NCI-H1417 (cell line): ENCODE results near the gene TRIP6.
"Not testable (repeated sequence)": the region's sequence is repeated elsewhere in the genome, so short reads cannot be mapped to it uniquely, and the experiment has no call there.

Experiments
- DNase-seq, 3 experiments: peaks; one replicate each; lab custom pipeline; 2025; lab: John Stamatoyannopoulos, UW

Gene TRIP6

DNA sequence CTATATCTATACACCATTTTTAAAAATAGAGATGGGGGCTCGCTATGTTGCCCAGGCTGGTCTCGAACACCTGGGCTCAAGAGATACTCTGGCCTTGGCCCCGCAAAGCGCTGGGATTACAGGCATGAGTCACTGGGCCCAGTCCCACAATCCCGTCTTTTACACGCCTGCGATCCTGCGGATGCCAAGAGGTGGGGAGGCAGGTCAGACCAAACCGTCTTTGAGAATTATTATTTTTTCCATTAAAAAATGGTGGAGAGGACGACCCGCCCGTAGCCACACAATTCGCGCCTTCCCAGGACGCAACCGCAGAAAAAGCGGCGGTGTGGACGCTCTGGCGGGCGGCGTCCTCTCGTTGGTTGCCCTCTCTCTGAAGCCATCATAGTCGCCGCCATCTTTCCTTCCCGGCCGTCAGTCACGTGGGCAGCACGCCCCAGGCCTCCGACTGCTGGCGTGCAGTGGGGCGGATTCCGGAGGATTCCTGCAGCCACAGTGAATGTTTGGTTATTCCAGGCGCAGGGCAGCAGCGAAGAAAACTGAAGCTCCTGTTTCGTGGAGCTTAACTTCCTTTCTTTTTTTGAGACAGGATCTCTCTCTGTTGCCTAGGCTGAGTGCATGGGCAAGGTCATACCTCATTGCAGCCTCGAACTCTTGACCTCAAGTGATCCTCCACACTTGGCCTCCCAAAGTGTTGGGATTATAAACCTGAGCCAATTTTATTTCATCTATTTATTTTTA, 29.9 kb upstream of the TRIP6 start:
- DNase-seq, result peak; percentile 91 to 96 (median 96)

DNA sequence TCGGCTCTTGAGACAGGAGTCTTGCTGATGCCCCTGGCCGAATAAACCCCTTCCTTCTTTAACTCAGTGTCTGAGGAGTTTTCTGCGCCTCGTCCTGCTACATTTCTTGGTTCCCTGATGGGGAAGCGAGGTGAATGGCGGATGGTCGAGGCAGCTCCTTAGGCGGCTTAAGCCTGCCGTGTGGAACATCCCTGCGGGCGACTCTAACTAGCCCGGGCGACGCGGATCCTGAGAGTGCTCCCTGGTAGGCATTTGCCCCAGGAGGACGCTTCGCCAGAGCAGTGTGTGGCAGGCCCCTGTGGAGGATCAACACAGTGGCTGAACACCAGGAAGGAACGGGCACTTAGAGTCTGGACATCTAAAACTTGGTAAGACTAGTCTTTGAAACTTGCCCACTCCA, 27.8 kb upstream of the TRIP6 start:
- no peak for DNase-seq

DNA sequence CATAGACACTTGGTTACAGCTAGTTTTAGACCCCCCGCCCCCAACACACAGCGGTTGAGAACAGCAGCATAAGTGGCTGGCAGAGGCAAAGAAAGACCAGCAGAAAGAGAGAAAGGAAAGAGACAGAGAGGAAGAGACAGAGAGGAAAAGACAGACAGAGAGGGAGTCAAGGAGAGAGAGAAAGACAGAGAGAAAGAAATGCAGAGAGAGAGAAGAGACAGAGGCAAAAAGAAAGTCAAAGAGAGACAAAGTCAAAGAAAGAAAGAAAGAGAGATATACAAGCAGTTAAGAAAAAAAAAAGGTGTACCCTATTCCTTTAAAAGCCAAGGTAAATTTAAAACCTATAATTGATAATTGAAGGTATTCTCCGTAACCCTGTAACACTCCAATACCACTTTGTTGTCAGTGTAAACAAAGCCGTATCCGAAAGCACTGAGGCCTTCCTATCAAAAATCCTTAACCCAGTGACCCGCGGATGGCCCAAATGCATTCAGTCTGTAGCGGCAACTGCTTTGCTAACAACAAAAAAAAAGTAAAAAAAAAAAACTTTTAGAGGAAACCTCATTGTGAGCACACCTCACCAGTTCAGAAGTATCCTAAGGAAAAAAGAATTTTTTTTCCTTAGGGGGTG, 26.6 kb upstream of the TRIP6 start:
- peak in 1 of 3 experiments; percentile 19 for DNase-seq

DNA sequence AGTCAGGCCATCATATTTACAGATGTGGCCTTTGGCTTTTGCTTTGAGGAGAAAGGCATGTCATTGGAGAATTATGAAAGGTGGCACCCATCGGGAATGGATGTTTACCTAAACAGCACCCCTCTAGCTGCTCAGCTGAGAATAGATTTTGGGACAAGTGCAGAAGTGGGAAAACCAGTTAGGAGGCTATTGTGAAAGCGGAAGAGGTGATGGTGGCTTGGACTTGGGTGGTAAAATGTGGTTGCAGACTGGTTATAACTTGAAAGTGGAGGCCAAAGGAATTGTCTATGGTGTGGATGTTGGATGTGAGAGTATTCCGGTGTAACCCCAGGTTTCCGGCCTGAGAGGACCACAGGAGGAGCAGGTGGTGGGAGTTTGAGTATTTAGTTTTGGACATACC, 19.8 kb upstream of the TRIP6 start:
- no peak for DNase-seq

DNA sequence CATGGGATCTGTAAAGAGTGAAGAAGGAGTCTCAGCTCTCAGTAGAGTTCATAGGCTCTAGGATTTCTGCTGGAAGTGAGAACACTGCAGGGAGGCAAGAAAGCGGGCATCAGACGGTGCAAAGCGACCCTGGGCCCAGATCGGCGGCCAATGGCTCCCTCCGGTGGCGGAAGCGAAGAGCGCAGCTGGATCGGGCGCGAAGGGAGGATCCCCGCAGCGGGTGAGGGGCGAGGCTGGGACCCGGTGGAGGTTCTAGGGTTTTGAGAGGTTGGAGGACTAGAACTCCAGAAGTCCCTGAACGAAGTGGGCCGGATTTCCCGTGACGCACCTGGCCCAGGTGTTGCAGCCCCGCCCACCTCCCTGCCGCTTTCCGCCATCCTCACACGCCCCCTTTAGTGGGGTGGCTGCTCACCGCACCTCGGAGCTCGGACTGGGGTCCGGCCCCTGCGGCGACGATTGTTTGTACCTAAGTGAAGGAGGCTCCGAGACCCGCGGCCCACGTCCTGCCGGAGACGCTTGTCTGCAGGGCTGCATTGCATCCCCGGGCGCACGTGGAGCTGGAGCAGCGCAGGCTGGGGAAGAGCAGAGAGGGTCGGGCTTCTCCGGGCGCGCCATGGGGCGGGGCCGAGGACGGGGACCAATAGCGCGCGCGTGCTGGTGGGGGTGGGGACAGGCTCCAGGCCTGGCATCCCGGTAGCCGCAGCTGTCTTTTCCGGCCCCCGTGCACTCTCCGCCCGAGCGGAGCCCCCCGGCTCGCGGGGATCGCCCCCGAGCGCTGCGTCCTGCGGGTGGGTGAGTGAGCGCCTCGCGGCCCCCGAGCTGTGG, 14.9 kb upstream of the TRIP6 start, which contains the start of gene SLC12A9:
Gene SLC12A9, plus strand, starts transcription at position 666 of the 825 bp plus-strand sequence. CDS start 1,485 bp downstream, outside the sequence.
- peak; percentile 93 to 96 (median 95) for DNase-seq

DNA sequence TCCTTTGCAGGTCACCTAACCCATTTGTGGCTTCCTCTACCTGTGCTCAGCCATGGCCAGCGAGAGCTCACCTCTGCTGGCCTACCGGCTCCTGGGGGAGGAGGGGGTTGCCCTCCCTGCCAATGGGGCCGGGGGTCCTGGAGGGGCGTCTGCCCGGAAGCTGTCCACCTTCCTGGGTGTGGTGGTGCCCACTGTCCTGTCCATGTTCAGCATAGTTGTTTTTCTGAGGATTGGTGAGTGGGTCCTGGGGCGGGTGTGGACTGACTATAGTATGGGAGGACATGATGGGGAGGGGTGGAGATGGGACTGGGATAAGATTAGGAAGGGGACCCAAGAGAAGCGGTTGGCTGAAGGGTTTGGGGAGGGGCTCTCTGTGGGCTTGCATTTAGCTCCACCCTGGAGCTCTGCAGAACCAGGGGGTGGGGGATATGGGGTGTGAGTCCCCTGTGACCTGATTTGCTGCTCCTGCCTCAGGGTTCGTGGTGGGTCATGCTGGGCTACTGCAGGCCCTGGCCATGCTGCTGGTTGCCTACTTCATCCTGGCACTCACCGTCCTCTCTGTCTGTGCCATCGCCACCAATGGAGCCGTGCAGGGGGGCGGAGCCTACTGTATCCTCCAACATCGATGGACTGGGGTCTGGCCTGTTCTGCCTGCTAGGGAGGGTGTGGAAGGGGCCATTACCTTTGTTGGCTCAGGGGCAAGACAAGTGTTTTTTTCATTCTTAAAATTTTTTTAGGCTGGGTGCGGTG, 12.9 kb upstream of the TRIP6 start:
- no peak for DNase-seq

DNA sequence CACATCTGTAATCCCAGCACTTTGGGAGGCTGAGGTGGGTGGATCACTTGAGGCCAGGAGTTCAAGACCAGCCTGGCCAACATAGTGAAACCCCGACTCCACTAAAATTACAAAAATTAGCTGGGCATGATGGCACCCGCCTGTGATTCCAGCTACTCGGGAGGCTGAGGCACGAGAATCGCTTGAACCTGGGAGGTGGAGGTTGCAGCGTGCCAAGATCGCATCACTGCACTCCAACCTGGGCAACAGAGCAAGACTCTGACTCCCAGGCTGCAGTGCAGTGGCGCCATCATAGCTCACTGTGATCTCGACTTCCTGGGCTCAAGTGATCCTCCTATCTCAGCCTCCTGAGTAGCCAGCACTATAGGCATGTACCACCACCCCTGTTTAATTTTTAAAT, 12.3 kb upstream of the TRIP6 start:
- not testable (repeated sequence) for DNase-seq

DNA sequence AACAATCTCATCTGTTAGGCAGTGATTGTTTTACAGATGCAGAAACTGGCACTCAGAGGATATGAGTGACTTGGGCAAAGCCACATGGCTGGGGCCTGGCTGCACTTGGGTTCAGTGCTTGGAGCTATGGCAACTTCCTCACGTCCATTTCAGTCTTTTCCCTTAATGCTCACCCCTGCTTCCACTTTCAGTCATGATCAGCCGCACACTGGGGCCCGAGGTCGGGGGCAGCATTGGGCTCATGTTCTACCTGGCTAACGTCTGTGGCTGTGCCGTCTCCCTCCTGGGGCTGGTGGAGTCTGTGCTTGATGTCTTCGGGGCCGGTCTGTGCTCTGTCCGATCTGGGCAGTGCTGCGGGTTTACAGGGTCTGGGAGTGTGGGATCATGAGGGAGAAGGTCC, 11.7 kb upstream of the TRIP6 start:
- DNase-seq, result no peak

DNA sequence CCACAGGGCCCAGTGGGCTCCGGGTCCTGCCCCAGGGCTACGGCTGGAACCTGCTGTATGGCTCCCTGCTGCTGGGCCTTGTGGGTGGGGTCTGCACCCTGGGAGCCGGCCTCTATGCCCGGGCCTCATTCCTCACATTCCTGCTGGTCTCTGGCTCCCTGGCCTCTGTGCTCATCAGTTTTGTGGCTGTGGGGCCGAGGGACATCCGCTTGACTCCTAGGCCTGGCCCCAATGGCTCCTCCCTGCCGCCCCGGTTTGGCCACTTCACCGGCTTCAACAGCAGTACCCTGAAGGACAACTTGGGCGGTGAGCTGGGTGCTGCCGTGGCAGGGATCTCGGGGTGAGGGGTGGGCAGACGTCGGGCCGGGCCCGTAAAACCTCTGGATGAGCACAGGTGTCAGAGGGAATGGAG, 10.3 kb upstream of the TRIP6 start:
- no peak for DNase-seq

DNA sequence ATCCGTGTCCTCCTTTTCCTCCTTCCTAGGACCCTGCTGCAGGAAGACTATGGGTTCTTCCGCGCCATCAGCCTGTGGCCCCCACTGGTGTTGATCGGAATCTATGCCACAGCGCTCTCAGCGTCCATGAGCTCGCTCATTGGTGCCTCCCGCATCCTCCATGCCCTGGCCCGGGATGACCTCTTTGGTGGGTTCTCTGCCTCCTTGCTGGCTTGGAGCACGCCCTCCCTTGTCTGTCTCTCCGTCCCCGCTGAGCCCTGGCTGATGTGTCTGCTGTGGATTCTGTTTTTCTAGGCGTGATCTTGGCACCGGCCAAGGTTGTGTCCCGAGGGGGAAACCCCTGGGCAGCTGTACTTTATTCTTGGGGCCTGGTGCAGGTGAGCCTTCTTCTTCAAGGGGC, 7.3 kb upstream of the TRIP6 start:
- DNase-seq, result no peak

DNA sequence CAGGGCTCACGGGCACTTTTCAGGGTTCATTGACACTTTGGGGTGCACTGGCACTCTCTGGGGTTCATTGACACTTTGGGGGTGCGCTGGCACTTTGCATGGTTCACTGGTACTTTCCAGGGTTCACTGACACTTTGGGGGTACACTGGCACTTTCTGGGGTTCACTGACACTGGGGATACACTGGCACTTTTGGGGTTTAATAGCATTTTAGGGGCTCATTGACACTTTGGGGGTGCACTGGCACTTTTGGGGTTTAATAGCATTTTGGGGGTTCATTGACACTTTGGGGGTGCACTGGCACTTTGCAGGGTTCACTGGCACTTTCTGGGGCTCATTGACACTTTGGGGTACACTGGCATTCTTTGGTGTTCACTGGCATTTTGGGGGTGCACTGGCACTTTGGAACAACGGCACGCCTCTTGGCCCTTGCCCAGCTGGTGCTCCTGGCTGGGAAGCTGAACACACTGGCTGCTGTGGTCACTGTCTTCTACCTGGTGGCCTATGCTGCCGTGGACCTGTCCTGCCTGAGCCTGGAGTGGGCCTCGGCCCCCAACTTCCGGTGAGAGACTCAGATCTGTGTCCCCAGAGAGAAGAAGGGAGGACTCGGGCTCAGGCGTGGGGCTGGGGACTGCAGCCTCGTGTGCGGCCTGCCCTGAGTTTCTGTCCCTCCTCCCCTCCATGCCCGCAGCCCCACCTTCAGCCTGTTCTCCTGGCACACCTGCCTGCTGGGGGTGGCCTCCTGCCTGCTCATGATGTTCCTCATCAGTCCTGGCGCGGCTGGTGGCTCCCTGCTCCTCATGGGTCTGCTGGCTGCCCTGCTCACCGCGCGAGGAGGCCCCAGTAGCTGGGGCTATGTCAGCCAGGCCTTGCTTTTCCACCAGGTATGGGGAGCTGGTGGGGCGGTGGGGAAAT, 6.2 kb upstream of the TRIP6 start:
- DNase-seq, result no peak

DNA sequence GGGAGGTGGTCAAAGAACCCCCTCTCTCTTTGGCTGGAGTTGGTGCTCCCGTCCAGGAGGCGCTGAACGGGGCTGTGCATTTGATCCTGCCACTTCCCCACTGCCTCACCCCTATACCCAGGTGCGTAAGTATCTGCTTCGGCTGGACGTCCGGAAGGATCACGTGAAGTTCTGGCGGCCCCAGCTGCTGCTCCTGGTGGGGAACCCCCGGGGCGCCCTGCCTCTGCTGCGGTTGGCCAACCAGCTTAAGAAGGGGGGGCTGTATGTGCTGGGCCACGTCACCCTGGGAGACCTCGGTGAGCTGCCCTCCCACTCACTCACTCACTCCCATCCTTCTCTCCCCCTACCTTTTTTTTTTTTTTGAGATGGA, 5.6 kb upstream of the TRIP6 start:
- no peak for DNase-seq

DNA sequence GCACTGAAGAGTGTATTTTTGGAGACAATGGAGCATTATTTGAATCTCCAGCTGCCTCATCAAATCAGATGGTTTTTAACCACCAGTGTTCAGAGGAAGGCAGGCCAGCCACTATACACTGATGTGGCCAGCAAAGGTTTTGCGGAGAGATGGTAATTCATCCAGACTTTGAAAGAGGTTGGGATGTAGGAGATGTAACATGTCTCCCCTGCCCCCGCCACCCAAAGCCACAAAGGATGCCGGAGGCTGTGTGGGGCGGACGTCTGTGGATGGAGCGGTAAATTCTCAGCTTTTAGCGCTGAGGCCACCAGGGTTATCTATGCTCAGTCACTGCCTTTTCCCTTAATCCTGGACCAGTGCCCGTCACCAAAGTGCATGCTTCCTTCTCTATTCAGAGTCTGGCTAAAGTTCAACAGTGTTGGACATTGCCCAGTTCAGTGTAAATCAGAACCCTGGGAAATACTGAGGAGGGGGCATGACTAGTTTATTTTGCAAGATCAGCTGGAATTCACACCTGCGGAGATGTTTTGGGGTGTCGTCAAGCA, 3.7 kb upstream of the TRIP6 start:
- DNase-seq, result no peak

DNA sequence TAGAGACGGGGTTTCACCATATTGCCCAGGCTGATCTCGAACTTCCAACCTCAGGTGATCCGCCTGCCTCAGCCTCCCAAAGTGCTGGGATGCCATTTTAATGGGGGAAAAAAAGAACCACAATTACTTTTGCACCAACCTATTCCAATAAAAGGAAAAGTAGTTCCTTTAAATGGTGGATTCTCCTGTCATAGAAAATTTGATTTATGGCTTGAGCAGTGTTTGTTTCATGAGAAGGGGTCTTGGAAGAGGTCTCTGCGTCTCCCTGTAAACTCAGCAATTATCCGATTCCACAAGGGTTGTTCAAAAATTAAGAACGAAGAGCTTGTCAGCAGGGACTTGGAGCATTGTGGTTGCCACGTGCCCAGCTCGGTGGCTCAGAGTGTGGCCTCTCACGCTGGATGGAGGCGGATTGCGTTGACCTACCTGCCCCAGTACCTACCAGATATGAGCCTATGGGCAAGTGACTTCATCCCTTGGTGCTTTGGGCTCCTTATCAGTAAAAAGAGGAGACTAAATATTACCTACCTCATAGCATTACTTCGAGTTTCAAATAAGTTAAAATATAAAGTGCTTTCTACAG, 2.8 kb upstream of the TRIP6 start:
- no peak for DNase-seq

DNA sequence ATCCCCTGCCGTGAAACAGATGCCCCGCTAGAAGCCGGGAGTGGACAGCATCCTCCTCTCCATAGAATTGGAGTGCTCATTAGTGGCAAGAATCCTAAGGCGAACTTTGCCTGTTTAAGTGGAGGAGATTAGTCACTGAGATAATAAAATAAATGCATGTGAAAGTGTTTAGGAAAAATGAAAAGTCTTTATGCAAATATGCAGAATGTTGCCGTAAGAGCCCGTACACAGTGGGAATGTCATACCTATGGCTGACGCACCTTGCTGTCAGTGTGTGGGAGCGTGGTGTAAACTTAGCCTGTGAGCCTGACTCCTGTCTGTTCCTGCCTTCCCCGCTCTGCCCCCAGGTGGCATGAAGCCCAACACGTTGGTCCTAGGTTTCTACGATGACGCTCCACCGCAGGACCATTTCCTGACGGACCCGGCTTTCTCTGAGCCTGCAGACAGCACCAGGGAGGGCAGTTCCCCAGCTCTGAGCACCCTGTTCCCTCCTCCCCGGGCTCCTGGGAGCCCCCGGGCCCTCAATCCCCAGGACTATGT, 1.7 kb upstream of the TRIP6 start:
- no peak for DNase-seq

DNA sequence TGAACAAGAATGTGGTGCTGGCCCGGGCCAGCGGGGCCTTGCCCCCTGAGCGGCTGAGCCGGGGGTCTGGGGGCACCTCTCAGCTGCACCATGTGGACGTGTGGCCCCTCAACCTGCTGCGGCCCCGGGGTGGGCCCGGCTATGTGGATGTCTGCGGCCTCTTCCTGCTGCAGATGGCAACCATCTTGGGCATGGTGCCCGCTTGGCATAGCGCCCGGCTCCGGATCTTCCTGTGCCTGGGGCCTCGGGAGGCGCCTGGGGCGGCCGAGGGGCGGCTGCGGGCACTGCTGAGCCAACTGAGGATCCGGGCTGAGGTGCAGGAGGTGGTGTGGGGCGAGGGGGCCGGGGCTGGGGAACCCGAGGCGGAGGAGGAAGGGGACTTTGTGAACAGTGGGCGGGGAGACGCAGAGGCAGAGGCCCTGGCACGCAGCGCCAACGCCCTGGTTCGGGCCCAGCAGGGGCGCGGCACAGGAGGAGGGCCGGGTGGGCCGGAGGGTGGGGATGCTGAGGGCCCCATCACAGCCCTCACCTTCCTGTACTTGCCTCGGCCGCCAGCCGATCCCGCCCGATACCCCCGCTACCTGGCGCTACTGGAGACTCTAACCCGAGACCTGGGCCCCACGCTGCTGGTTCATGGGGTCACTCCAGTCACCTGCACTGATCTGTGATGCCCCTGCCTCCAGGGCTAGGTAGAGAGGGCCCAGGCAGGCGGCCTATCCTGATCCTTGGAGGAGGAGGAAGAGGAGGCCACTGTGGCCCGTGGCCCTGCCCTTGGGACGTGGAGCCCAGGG, 1.1 kb upstream of the TRIP6 start:
- no peak for DNase-seq

DNA sequence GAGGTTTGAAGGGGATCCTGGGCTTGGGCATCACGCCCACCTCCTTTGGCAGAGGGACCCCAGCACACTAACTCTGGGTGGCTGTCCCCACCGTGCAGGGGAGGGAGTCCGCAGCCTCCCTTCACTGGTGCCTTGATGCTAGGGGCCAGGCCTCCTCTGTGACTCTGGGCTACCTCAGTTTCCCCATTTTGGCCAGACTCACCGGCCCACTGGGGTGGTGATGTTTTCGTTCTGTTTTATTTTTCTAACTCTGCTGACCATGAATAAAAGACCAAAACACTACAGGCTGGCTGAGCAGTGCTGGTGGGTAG, 503 bp upstream of the TRIP6 start:
- DNase-seq, result no peak

DNA sequence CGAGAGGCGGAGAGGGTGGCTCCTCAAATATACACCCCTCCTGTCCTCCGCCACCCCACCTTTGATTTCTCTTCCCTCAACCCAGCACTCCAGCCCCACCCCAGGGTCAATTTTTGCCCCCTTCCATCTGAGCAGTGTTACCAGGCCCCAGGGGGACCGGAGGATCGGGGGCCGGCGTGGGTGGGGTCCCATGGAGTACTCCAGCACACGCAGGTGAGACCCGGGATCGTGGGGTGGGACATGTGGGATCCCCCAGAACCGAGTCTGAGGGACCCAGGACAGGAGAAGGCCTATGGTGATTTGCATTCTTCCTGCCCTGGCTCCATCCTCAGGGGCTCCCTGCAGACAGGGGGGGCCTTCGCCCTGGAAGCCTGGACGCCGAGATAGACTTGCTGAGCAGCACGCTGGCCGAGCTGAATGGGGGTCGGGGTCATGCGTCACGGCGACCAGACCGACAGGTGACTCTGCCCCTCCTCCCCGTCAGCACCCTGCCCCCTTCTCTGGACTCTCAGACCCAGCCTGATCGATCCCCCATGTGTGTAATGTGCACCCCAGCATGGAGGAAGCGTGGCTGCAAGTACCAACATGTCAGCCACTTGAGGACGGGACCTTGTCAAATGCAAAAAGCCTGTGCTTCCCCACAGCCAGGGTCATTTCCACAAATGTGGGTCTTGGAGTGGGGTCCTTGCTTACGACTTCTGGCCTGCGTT, 744 bp downstream of the TRIP6 start:
- no peak for DNase-seq
